ENCODE results near the gene SPPL2B.
"Not testable (repeated sequence)": the region's sequence is repeated elsewhere in the genome, so short reads cannot be mapped to it uniquely, and the experiment has no call there.

SPPL2B gene

GRCh38 chr19:2345794-2346663 is 17.5 kb downstream of the SPPL2B start:
- no peak for TF ChIP-seq CTCF (IDR thresholded peaks at IDR 0.05; ENCODE audit: low read depth, low read length)
- no peak for DNase-seq (ENCODE audit: extremely low read depth, low read depth)

- not testable (repeated sequence) for DNase-seq (ENCODE audit: extremely low read depth, low read depth)
Measured at GRCh38 chr19:2349818-2350217, 21.3 kb downstream of the SPPL2B start.

- TF ChIP-seq CTCF (IDR thresholded peaks at IDR 0.05; ENCODE audit: low read depth, low read length): no peak
- no peak for DNase-seq (ENCODE audit: extremely low read depth, low read depth)
Measured at GRCh38 chr19:2350656-2351055, 22.2 kb downstream of the SPPL2B start.

GRCh38 chr19:2351591-2351990 is 23.1 kb downstream of the SPPL2B start:
- no peak for DNase-seq (ENCODE audit: extremely low read depth, low read depth)
- TF ChIP-seq CTCF (IDR thresholded peaks at IDR 0.05; ENCODE audit: low read depth, low read length): no peak

- DNase-seq (ENCODE audit: extremely low read depth, low read depth): no peak
- no peak for TF ChIP-seq CTCF (IDR thresholded peaks at IDR 0.05; ENCODE audit: low read depth, low read length)
Measured at GRCh38 chr19:2352121-2352520, 23.6 kb downstream of the SPPL2B start.

GRCh38 chr19:2353159-2353886 is 24.8 kb downstream of the SPPL2B start:
- TF ChIP-seq CTCF (IDR thresholded peaks at IDR 0.05; ENCODE audit: low read depth, low read length): no peak
- DNase-seq (ENCODE audit: extremely low read depth, low read depth): no peak

GRCh38 chr19:2353887-2354592 is 25.6 kb downstream of the SPPL2B start:
- no peak for TF ChIP-seq CTCF (IDR thresholded peaks at IDR 0.05; ENCODE audit: low read depth, low read length)
- DNase-seq (ENCODE audit: extremely low read depth, low read depth): no peak
